Measurements from ENCODE around the gene ZFHX2.

Gene ZFHX2

DNA sequence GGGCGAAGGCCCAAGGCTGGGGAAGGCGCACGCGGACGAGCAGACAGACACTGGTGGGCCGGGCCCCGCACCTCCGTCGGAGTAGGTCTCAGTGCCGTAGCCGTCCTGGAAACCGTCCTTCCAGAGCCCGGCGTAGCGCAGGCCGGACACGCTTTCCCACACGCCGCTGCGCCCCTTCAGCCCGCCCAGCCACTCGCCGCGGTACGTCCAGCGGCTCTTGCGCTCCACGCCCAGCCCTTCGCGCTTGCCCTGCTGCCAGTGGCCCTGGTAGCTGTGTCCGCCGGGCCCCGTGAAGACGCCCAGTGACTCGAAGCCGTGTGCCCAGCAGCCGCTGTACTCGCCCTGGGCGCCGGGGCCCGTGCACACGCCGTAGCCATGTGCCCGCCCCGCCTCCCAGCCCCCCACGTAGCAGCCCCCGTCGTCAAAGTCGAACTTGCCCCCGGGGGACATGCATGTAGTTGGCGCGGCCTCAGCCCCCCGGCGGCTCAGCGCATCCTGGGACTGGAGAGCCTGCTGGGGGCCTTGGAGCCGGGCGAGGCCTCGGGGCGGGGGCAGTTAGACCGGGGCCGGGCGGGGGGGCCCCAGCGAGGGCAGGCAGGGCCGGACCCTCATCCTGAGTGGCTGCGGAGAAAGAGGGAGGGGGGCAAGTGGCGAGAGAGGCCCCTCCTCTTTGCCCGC lies 25.6 kb upstream of the ZFHX2 start:
- DNase-seq = no peak
- in situ Hi-C loops (cut with HindIII; ENCODE audit: low pct_ligation_motif_present, low pct_unique_long_range_greater_than_20kb, low sequenced_read_pairs) = no loop called here

GRCh38 chr14:23573384-23574015 lies 21.9 kb upstream of the ZFHX2 start:
- no peak for DNase-seq
- in situ Hi-C loops (cut with HindIII; ENCODE audit: low pct_ligation_motif_present, low pct_unique_long_range_greater_than_20kb, low sequenced_read_pairs) = no loop called here

- in situ Hi-C loops (cut with HindIII; ENCODE audit: low pct_ligation_motif_present, low pct_unique_long_range_greater_than_20kb, low sequenced_read_pairs) = no loop called here
- no peak for DNase-seq
Observed at GRCh38 chr14:23572836-23573235, 21.3 kb upstream of the ZFHX2 start.

- no peak for DNase-seq
- in situ Hi-C loops (cut with HindIII; ENCODE audit: low pct_ligation_motif_present, low pct_unique_long_range_greater_than_20kb, low sequenced_read_pairs) = no loop called here
Observed at GRCh38 chr14:23572524-23572828, 20.9 kb upstream of the ZFHX2 start.

DNA sequence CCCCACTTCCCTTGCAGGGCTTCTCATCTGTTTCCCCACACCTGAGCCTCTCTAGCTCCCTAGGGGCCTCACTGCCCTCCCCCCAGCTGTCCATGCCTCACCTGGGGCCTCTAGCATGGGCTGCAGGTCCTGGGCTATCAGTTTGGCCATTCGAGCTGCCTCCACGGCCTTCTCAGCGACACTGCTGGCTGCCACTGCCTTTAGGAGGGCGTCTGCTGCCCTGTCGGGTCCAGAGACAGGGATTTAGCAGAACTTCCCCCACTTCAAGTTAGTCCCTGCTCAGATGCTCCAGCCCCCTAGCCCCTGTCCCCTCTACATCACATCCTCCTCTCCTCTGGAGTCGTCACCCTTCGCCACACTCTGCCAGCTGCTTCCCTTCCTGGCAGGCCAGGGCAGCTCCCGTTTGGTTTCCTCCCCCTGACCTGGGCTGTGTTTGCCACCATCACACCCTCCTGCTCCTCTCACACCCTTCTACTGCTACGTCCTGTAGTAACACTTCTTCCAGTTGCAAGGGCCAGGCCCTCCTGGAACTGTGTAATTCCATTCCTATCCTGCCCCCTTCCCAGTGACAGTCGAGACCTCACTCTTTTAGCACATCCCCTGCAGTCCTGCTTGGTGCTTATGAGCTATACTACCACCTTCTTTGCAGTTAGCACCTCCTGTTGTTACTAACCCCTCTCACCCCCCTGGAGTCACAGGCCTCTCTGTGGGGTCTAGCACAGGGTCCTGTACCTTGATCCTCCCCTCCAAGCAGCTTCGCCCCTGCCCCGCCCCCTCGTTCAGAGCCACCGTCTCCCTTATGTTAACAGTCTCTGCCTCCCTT lies 20.3 kb upstream of the ZFHX2 start:
- no peak for DNase-seq
- in situ Hi-C loops (cut with HindIII; ENCODE audit: low pct_ligation_motif_present, low pct_unique_long_range_greater_than_20kb, low sequenced_read_pairs) = no loop called here

GRCh38 chr14:23570806-23571483 lies 19.4 kb upstream of the ZFHX2 start:
- in situ Hi-C loops (cut with HindIII; ENCODE audit: low pct_ligation_motif_present, low pct_unique_long_range_greater_than_20kb, low sequenced_read_pairs) = no loop called here
- DNase-seq = no peak

DNA sequence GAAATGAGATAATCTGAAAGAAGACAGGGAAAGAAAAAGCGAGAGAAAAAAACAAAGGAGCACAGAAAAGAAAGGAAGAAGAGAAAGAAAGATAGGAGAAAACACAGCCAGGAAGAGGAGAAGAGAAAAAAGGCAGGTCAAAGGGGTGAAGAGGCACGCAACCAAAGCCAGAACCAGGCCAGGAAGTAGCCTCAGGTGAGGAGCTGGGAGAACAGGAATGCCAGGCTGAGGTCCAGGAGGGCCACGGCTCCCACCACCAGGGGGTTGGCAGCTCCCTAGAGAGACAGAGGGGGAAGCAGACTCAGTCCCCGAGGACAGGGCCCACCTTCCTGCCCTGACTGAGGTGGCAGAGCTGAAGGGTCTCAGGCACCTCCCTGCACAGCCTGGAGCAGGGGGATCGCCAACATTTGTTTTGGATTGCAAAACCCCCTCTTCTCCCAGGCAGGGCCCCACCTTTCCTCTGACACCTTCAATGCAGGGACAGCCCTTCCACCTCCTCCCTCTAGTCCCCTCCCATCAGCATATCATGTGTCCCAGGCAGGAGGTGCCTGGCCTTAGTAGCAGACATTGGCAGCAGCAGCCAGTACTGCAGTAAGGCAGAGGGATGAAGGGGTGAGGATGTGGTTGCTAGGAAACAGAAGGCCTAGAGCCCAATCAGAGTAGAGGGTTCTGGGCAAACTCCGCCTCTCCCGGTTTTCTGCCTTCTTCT lies 18.0 kb upstream of the ZFHX2 start:
- in situ Hi-C loops (cut with HindIII; ENCODE audit: low pct_ligation_motif_present, low pct_unique_long_range_greater_than_20kb, low sequenced_read_pairs) = no loop called here
- DNase-seq = no peak

DNA sequence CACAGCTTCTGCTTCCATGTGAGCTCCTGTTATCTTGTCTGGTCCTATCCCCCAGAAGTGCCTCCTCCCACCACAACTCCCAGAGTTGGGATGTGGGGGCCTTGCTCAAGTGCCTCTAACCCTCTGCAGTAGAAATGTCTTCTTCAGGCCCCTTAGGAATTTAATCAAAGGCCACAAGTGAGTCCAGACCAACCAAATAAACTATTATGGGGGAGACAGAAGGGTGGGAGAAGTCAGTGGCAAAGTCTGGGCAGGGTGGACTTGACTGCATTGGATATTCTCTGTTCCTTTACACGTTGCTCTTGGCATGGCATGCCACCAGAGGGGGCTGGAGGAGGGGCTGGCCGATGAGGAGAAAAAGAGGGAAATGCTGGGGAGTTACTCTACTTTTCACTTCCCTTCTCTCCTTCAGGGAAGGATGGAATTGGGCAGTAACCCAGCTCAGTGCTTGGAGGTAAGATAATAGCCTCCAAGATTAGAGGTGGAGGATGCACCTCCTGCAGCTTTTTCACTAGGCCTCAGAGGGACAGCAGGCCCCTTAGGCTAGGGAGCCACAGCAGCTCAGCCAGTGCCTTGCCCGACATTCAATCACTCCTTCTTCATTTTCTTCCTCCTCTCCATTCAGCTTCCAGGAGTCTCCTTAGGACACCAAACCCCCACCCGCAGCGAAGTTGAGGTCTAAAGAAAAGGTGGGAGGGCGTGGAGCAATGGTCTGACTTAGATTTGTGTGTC lies 17.2 kb upstream of the ZFHX2 start:
- in situ Hi-C loops (cut with HindIII; ENCODE audit: low pct_ligation_motif_present, low pct_unique_long_range_greater_than_20kb, low sequenced_read_pairs) = no loop called here
- DNase-seq = peak; percentile 55

DNA sequence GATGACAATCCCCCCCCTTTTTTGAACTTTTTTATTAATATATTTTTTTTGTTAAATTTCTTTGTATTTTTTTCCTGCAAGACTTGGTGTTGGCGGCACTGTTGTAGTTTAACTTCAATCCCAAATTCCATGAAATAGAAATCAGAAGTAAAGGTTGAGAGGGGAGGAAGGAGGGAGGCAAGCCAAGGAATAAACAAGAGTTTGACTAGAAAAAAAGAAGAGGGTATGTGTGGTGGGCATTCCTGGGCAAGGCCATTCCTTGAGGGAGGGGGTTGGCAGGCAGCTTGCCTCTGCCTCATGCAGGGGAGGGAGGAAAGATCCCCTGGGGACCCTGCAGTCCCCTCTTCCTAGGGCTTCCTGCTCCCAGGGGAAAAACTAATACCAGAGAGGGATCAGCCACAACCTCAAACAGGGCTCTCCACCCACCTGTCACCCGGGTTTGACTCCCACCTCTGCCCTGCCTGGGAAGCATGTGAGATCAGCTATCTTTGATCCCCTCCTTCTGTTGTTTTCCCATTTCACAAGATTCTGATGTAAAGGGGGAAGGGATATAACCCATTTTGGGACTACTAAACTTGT lies 16.5 kb upstream of the ZFHX2 start:
- DNase-seq = no peak
- in situ Hi-C loops (cut with HindIII; ENCODE audit: low pct_ligation_motif_present, low pct_unique_long_range_greater_than_20kb, low sequenced_read_pairs) = no loop called here

- DNase-seq = peak; percentile 87
- in situ Hi-C loops (cut with HindIII; ENCODE audit: low pct_ligation_motif_present, low pct_unique_long_range_greater_than_20kb, low sequenced_read_pairs) = no loop called here
Observed at GRCh38 chr14:23567186-23568020, 15.8 kb upstream of the ZFHX2 start, which contains the start of gene AP1G2. Gene AP1G2 (minus strand): TSS chr14:23567791. CDS start chr14:23567314, 477 bp downstream.

DNA sequence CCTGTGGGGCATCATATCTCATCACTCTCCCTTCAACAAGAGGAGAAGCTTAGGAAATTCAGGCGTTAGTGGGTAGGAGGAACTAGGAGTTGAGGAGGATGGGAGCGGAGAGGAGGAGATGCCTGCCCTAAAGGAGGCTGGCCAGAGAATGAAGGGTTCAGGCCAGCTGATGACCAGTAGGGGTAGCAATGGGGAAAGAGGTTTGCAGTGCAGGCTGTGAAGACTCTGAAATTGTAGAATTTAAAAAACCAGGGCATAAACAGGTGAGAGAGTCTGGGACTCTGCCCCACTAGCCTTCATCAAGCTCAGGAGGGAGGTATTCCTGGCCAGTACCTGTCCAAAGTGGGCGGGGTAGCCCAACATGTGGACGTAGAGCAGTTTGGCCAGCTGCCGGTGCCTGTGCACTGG lies 15.2 kb upstream of the ZFHX2 start:
- in situ Hi-C loops (cut with HindIII; ENCODE audit: low pct_ligation_motif_present, low pct_unique_long_range_greater_than_20kb, low sequenced_read_pairs) = no loop called here
- peak; percentile 26 for DNase-seq

DNA sequence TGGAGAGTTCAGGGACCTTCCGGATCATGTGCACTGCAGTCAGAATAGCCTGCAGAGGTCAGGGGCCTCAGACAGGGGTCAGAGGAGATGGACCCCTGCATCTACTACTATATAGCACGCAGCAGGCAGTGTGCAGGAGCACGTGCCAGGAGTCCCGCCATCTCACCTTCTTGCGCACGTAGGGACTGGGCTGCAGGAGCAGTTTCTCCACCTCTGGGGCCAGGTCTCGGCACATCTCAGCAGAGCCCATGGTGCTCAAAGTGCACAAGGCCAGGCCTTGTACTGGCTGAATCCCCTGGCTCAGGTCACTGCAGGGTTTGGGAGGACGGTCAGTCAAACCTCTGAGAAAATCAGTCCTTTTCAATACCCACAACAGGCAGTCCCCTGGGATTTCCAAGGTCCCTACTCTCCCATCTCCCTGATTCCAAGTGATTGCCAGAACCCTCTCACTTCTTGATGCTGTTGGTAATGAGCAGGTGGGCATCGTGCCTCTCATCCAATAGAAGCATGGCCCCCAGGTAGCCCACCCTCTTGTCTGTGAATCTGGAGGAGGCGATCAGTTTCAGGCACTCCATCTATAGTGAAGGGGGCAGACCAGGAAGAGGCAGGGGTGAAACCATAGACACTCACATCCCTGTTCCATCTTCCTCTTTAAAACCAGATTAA lies 14.7 kb upstream of the ZFHX2 start:
- in situ Hi-C loops (cut with HindIII; ENCODE audit: low pct_ligation_motif_present, low pct_unique_long_range_greater_than_20kb, low sequenced_read_pairs) = no loop called here
- no peak for DNase-seq

GRCh38 chr14:23565626-23566025 lies 14.1 kb upstream of the ZFHX2 start:
- in situ Hi-C loops (cut with HindIII; ENCODE audit: low pct_ligation_motif_present, low pct_unique_long_range_greater_than_20kb, low sequenced_read_pairs) = no loop called here
- DNase-seq = no peak

GRCh38 chr14:23564876-23565275 lies 13.3 kb upstream of the ZFHX2 start:
- in situ Hi-C loops (cut with HindIII; ENCODE audit: low pct_ligation_motif_present, low pct_unique_long_range_greater_than_20kb, low sequenced_read_pairs) = no loop called here
- DNase-seq = no peak

DNA sequence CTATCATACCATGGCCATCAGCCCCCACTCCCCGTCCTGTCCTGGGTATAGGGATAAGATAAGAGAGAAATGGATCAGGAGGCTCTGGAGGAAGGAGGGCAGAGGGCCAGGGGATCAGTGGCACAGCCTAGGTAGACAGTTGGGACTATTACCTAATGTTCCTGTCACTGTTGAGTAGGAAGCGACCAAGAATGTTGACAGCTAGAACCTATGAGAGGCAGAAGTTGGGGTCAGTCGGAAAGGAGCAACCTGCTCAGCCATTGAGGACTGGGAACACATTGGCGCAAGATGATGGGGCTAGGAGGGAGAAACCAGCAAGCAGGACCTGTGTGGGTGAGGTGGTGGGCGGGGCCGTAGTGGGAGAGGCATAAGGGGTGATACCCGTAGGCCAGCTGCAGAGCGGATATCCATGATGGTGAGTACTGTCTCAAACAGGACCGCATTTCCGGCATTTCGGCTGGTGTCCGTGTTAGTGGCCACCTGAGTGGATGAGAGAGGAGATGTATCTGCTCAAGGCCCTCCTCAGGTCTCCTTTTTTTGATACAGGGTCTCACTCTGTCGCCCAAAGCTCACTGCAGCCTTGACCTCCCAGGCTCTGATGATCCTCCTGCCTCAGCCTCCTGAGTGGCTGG lies 12.7 kb upstream of the ZFHX2 start:
- no peak for DNase-seq
- in situ Hi-C loops (cut with HindIII; ENCODE audit: low pct_ligation_motif_present, low pct_unique_long_range_greater_than_20kb, low sequenced_read_pairs) = no loop called here
